Subcutaneous abdominal adipose tissue (tissue), 5 donors: ENCODE data around the gene FGF19.

Source experiments
- H3K27ac ChIP-seq: one replicate; pipeline ENCODE4 v1.7.0; 2013; ENCODE audit warnings: low read depth, mild to moderate bottlenecking, inconsistent platforms, low read length, moderate library complexity
- H3K27me3 ChIP-seq, 5 donors: one replicate each; pipeline ENCODE4 v1.7.0; 2013; ENCODE audit warnings: low read length in 5 of 5, inconsistent platforms in 1 of 5; ENCODE audit not compliant: control insufficient read depth in 5 of 5, insufficient read depth in 4 of 5
- H3K36me3 ChIP-seq, 5 donors: one replicate each; pipeline ENCODE4 v1.7.0; 2013; ENCODE audit warnings: low read length in 5 of 5; ENCODE audit not compliant: control insufficient read depth in 5 of 5, insufficient read depth in 5 of 5
- H3K4me1 ChIP-seq, 5 donors: one replicate each; pipeline ENCODE4 v1.7.0; 2013; ENCODE audit warnings: low read length in 5 of 5, mild to moderate bottlenecking in 3 of 5, moderate library complexity in 1 of 5; ENCODE audit not compliant: control insufficient read depth in 5 of 5, insufficient read depth in 5 of 5
- H3K4me3 ChIP-seq, 5 donors: one replicate each; pipeline ENCODE4 v1.7.0; 2013; ENCODE audit warnings: low read length in 5 of 5, low read depth in 1 of 5
- H3K9ac ChIP-seq, 5 donors: one replicate each; pipeline ENCODE4 v1.7.0; 2013; ENCODE audit warnings: low read length in 5 of 5, mild to moderate bottlenecking in 4 of 5, moderate library complexity in 3 of 5
- H3K9me3 ChIP-seq, 5 donors: one replicate each; pipeline ENCODE4 v1.7.0; 2013; ENCODE audit warnings: low read length in 5 of 5; ENCODE audit not compliant: control insufficient read depth in 5 of 5
- donor health status: healthy.
- donor health status: healthy.
- donor health status: healthy.
- donor health status: healthy.
- donor health status: healthy.

The FGF19 gene

GRCh38 chr11:69658626-69659450, 45.0 kb downstream of the FGF19 start:
- H3K27ac ChIP-seq: no peak overlapping the region
- H3K9me3 ChIP-seq: no peaks in the 10 kb centered on the region
- no peak overlapping the region for H3K9ac ChIP-seq

GRCh38 chr11:69657911-69658625, 45.8 kb downstream of the FGF19 start:
- Histone ChIP-seq H3K27me3 (peaks cover 0 to 2% (median 0%) of the 10 kb centered on the region in 5 donors), H3K4me3 (no peak overlapping the region), H3K9ac (no peak overlapping the region), H3K9me3 (no peaks in the 10 kb centered on the region), H3K4me1 (peaks cover 2 to 27% (median 17%) of the 10 kb centered on the region in 5 donors), H3K36me3 (peaks cover 0 to 18% (median 14%) of the 10 kb centered on the region in 5 donors), H3K27ac (no peak overlapping the region)

More at GRCh38 chr11:69658626-69659450, 45.0 kb downstream of the FGF19 start:
- Histone ChIP-seq H3K4me1 (peaks cover 2 to 27% (median 17%) of the 10 kb centered on the region in 5 donors), H3K4me3 (no peak overlapping the region), H3K36me3 (peaks cover 0 to 20% (median 15%) of the 10 kb centered on the region in 5 donors), H3K27me3 (peaks cover 0 to 2% (median 0%) of the 10 kb centered on the region in 5 donors)

- Histone ChIP-seq H3K9me3 (no peaks in the 10 kb centered on the region), H3K9ac (no peak overlapping the region), H3K36me3 (peaks cover 4 to 21% (median 16%) of the 10 kb centered on the region in 5 donors), H3K27me3 (peaks cover 0 to 2% (median 0%) of the 10 kb centered on the region in 5 donors), H3K4me3 (no peak overlapping the region), H3K4me1 (peaks cover 2 to 24% (median 13%) of the 10 kb centered on the region in 5 donors), H3K27ac (no peak overlapping the region)
Measured at GRCh38 chr11:69657456-69657910, 46.3 kb downstream of the FGF19 start.

- Histone ChIP-seq H3K4me3 (no peak overlapping the region), H3K36me3 (peaks cover 5 to 27% (median 23%) of the 10 kb centered on the region in 5 donors), H3K4me1 (peaks cover 0 to 18% (median 7%) of the 10 kb centered on the region in 5 donors), H3K9me3 (no peaks in the 10 kb centered on the region), H3K27me3 (peaks cover 0 to 2% (median 0%) of the 10 kb centered on the region in 5 donors), H3K9ac (no peak overlapping the region), H3K27ac (no peak overlapping the region)
Measured at GRCh38 chr11:69656536-69657455, 47.0 kb downstream of the FGF19 start.

- H3K4me3 ChIP-seq: no peak overlapping the region
- peaks cover 9 to 37% (median 33%) of the 10 kb centered on the region in 5 donors for H3K36me3 ChIP-seq
- no peak overlapping the region for H3K9ac ChIP-seq
- H3K4me1 ChIP-seq: peaks cover 0 to 14% (median 5%) of the 10 kb centered on the region in 5 donors
- H3K27ac ChIP-seq: no peak overlapping the region
- no peaks in the 10 kb centered on the region for H3K9me3 ChIP-seq
- peaks cover 0 to 2% (median 0%) of the 10 kb centered on the region in 5 donors for H3K27me3 ChIP-seq
Measured at GRCh38 chr11:69655479-69656428, 48.1 kb downstream of the FGF19 start.

- Histone ChIP-seq H3K9me3 (no peaks in the 10 kb centered on the region), H3K4me3 (no peak overlapping the region), H3K9ac (no peak overlapping the region), H3K4me1 (peaks cover 0 to 12% (median 3%) of the 10 kb centered on the region in 5 donors), H3K27me3 (peaks cover 0 to 2% (median 0%) of the 10 kb centered on the region in 5 donors), H3K36me3 (peaks cover 9 to 45% (median 41%) of the 10 kb centered on the region in 5 donors), H3K27ac (no peak overlapping the region)
Measured at GRCh38 chr11:69654660-69655478, 49.0 kb downstream of the FGF19 start.

- no peak overlapping the region for H3K4me3 ChIP-seq
- H3K4me1 ChIP-seq: peaks cover 0 to 12% (median 3%) of the 10 kb centered on the region in 5 donors
- H3K27ac ChIP-seq: no peak overlapping the region
- H3K27me3 ChIP-seq: peaks cover 0 to 2% (median 0%) of the 10 kb centered on the region in 5 donors
- no peak overlapping the region for H3K9ac ChIP-seq
- H3K9me3 ChIP-seq: no peaks in the 10 kb centered on the region
- H3K36me3 ChIP-seq: peaks cover 9 to 53% (median 48%) of the 10 kb centered on the region in 5 donors
Measured at GRCh38 chr11:69654001-69654659, 49.7 kb downstream of the FGF19 start.

- peaks cover 0 to 9% (median 3%) of the 10 kb centered on the region in 5 donors for H3K4me1 ChIP-seq
- no peak overlapping the region for H3K9ac ChIP-seq
- H3K27ac ChIP-seq: no peak overlapping the region
- peaks cover 9 to 59% (median 53%) of the 10 kb centered on the region in 5 donors for H3K36me3 ChIP-seq
- H3K4me3 ChIP-seq: no peak overlapping the region
- H3K9me3 ChIP-seq: no peaks in the 10 kb centered on the region
- peaks cover 0 to 2% (median 0%) of the 10 kb centered on the region in 5 donors for H3K27me3 ChIP-seq
Measured at GRCh38 chr11:69653406-69653960, 50.3 kb downstream of the FGF19 start.
